Thyroid gland (tissue), 4 donors: ENCODE data around the gene MTERF1. TPM values are rescaled to one million over a fixed set of nuclear protein-coding genes. Genes with fewer than 3 reads are reported as not detected.
"Not testable (repeated sequence)": the region's sequence is repeated elsewhere in the genome, so short reads cannot be mapped to it uniquely, and the experiment has no call there.

ENCODE experiments used
- DNase-seq, 2 donors: peaks; one replicate each; pipeline ENCODE4 v3.0.0-alpha.2; 2019
- H3K27ac ChIP-seq, 3 donors: fragments of 200-600 bp; sonication (generic); 1 replicate in 2 of 3; 2 replicates in 1 of 3; pipeline ENCODE4 v1.5.1; 2016 to 2019; ENCODE audit warnings: mild to moderate bottlenecking in 1 of 3, moderate library complexity in 1 of 3
- H3K27me3 ChIP-seq: fragments of 200-600 bp; sonication (generic); one replicate; pipeline ENCODE4 v1.5.1; 2019
- H3K36me3 ChIP-seq, 2 donors: fragments of 200-600 bp; sonication (generic); one replicate each; pipeline ENCODE4 v1.5.1; 2016 to 2019
- H3K4me1 ChIP-seq, 2 donors: fragments of 200-600 bp; sonication (generic); one replicate each; pipeline ENCODE4 v1.5.1; 2017 to 2019
- H3K4me3 ChIP-seq, 3 donors: fragments of 200-600 bp; sonication (generic); replicated peaks in 1 of 3; 1 replicate in 2 of 3; 2 replicates in 1 of 3; pipeline ENCODE4 v1.5.1; 2016; ENCODE audit warnings: mild to moderate bottlenecking in 1 of 3
- H3K9me3 ChIP-seq: fragments of 200-600 bp; sonication (generic); one replicate; pipeline ENCODE4 v1.5.1; 2017
- CTCF ChIP-seq, 6 experiments: fragments of 200-600 bp in 3 of 6; fragments of 450-650 bp in 3 of 6; sonication (generic) in 3 of 6; IDR thresholded peaks; one replicate each; pipeline ENCODE4 v1.5.1; 2016 to 2019; ENCODE audit warnings: antibody characterized with exemption in 6 of 6, mild to moderate bottlenecking in 2 of 6, inconsistent platforms in 1 of 6, moderate library complexity in 1 of 6
- POLR2A ChIP-seq, 2 donors: fragments of 450-650 bp; IDR thresholded peaks; one replicate each; pipeline ENCODE4 v1.6.1; 2017; ENCODE audit warnings: antibody characterized with exemption in 2 of 2, mild to moderate bottlenecking in 2 of 2, moderate library complexity in 1 of 2
- WGBS, 2 donors: methylation state at CpG; one replicate each; pipeline ENCODE4 v1.1.5; 2017; 5-methylcytosine and 5-hydroxymethylcytosine counted together
- intact Hi-C: fragments of 100-400 bp; cut with DNase I; formaldehyde crosslinking; loops from one replicate; pipeline ENCODE4 v1.15.1; 2023
- total RNA-seq, 4 donors: library from RNA; depleted of rRNA; stranded (reverse); fragments of >200 nt; gene quantifications; one replicate each; pipeline ENCODE4 v1.2.3, GENCODE V29; 2016

The MTERF1 gene
- total RNA-seq, 4 donors from 2014 or later: 13.0 to 27.7 (median 21.5) TPM

GRCh38 chr7:91892821-91893340, 12.4 kb upstream of the MTERF1 start:
- Histone ChIP-seq H3K27me3 (no peaks in the 10 kb centered on the region), H3K9me3 (no peaks in the 10 kb centered on the region), H3K4me1 (no peaks in the 10 kb centered on the region), H3K36me3 (no peaks in the 10 kb centered on the region), H3K4me3 (no peak overlapping the region), H3K27ac (no peak overlapping the region)
- intact Hi-C loops: no loop called here
- no peak for DNase-seq
- TF ChIP-seq CTCF (IDR thresholded peaks at IDR 0.05): no peak
- no peak for TF ChIP-seq POLR2A (IDR thresholded peaks at IDR 0.05)
- WGBS, 2 donors: 45 to 61% methylated on average over 2 of the region's 2 CpGs

DNA sequence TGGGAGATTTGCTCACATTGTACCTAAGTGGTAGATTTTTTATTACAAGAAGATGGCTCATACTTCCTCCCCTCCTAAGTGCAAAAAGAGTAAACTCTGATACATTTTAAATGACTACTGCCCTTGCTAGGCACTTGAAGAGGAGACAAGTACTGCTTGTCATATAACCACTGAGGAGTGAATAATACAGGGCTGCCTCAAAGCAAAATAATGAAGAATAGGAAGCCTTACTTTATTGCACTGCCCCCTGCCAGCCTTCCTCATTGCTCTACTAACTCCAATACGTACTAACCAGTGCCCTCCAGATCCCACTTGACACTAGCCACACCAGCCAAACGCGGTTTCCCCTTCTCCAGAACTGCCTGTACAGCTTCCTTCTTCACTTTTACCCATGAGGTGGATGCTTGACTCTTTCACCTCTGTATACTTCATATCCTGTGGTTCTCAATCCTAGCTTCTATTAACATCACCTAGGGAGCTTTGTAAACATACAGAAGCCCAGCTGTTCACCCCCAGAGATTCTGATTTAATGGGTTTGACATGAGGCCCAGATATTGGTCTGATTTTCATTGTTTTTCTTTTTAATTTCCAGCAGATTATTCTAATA, 11.7 kb upstream of the MTERF1 start:
- Histone ChIP-seq H3K27me3 (no peaks in the 10 kb centered on the region), H3K4me1 (no peaks in the 10 kb centered on the region), H3K27ac (no peak overlapping the region), H3K9me3 (no peaks in the 10 kb centered on the region), H3K36me3 (no peaks in the 10 kb centered on the region), H3K4me3 (no peak overlapping the region)
- DNase-seq: peak in 1 of 2 donors; percentile 36
- TF ChIP-seq POLR2A (IDR thresholded peaks at IDR 0.05) (no peak), CTCF (IDR thresholded peaks at IDR 0.05) (no peak)
- intact Hi-C loops: no loop called here
- 11 to 17% methylated on average over 3 of the region's 3 CpGs for WGBS, 2 donors

DNA sequence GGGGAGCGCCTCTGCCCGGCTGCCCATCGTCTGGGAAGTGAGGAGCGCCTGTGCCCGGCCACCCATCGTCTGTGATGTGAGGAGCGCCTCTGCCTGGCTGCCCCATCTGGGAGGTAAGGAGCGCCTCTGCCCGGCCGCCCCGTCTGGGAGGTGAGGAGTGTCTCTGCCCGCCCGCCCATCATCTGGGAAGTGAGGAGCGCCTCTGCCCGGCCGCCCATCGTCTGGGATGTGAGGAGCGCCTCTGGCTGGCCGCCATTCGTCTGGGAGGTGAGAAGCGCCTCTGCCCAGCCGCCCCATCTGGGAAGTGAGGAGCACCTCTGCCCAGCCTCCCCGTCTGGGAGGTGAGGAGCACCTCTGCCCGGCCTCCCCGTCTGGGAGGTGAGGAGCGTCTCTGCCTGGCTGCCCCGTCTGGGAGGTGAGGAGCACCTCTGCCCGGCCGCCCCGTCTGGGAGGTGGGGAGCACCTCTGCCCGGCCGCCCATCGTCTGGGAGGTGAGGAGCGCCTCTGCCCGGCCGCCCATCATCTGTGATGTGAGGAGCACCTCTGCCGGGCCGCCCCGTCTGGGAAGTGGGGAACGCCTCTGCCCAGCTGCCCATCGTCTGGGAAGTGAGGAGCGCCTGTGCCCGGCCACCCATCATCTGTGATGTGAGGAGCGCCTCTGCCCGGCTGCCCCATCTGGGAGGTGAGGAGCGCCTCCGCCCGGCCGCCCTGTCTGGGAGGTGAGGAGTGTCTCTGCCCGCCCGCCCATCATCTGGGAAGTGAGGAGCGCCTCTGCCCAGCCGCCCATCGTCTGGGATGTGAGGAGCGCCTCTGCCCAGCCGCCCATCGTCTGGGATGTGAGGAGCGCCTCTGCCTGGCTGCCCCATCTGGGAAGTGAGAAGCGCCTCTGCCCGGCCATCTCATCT, 8.0 kb upstream of the MTERF1 start:
- H3K4me3 ChIP-seq, DNase-seq, intact Hi-C loops, H3K36me3 ChIP-seq, H3K4me1 ChIP-seq, H3K27me3 ChIP-seq, H3K27ac ChIP-seq, H3K9me3 ChIP-seq: not testable (repeated sequence)
- WGBS, 2 donors: 95 to 96% methylated on average over 17 to 20 of the region's 60 CpGs

DNA sequence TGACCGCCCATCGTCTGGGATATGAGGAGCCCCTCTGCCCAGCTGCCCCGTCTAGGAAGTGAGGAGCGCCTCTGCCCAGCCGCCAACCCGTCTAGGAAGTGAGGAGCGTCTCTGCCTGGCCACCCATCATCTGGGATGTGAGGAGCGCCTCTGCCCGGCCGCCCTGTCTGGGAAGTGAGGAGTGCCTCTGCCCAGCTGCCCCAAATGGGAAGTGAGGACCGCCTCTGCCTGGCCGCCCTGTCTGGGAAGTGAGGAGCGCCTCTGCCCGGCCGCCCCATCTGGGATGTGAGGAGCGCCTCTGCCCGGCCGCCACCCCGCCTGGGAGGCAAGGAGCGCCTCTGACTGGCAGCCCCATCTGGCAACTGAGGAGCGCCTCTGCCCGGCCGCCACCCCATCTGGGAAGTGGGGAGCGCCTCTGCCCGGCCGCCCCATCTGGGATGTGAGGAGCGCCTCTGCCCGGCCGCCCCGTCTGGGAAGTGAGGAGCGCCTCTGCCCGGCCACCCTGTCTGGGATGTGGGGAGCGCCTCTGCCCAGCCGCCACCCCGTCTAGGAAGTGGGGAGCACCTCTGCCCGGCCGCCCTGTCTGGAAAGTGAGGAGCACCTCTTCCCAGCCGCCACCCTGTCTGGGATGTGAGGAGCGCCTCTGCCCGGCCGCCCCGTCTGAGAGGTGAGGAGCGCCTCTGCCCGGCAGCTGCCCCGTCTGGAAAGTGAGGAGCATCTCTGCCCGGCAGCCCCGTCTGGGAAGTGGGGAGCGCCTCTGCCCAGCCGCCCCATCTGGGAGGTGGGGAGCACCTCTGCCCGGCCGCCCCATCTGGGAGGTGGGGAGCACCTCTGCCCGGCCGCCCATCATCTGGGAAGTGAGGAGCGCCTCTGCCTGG, 7.1 kb upstream of the MTERF1 start:
- WGBS, 2 donors: 98 to 100% methylated on average over 1 to 6 of the region's 54 CpGs
- H3K4me3 ChIP-seq, DNase-seq, H3K4me1 ChIP-seq, intact Hi-C loops, H3K27me3 ChIP-seq, H3K27ac ChIP-seq, H3K9me3 ChIP-seq, H3K36me3 ChIP-seq: not testable (repeated sequence)

DNA sequence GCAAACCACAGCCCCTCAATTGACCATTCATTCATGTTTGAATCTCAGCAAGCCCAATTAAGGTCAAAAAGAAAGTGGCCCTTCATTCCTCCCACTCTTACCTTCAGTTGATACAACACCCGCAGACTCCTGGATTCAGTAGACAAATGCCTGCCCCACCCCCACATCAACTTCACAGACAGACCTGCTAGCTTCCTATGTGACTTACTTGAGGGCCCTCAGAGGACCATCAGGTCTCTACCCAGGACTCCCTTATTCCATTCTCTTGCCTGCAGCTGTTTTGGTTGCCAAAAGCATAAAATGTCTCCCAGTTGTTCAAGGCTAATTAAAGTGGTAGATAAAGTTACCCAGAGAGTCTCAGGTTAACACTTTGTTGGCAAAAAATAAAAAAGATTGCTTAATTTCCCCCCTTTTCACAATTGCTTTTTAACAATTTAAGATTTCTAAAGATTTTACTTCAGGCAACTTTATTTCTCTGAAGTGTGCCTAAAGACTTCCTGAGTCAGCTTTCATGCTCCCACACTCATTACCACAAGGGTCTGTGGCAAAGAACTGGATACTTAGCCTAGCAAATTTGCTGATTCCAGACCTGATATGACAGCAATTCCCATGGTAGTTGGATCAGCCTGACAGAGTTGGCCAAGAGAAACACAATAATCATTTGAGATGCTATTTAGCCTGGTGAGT, 3.3 kb upstream of the MTERF1 start:
- H3K4me1 ChIP-seq: peaks cover 8% of the 10 kb centered on the region in 2 donors
- TF ChIP-seq POLR2A (IDR thresholded peaks at IDR 0.05) (no peak), CTCF (IDR thresholded peaks at IDR 0.05) (no peak)
- WGBS, 2 donors: 40 to 41% methylated on average over 1 of the region's 1 CpG
- no peak overlapping the region for H3K4me3 ChIP-seq
- H3K9me3 ChIP-seq: no peaks in the 10 kb centered on the region
- intact Hi-C loops: loop anchor here (5.0 kb wide), 1 partner anchor 248 kb away; the partner anchor contains the start of gene CYP51A1
- H3K36me3 ChIP-seq: no peaks in the 10 kb centered on the region
- no peak overlapping the region for H3K27ac ChIP-seq
- H3K27me3 ChIP-seq: no peaks in the 10 kb centered on the region
- peak; percentile 34 to 47 for DNase-seq
